Ishikawa (cell line): Measurements from ENCODE around the gene NME2.

ENCODE experiments used
- CEBPB ChIP-seq: IDR thresholded peaks from 2 replicates; pipeline ENCODE4 v1.6.1; 2012
- CREB1 ChIP-seq: IDR thresholded peaks from 2 replicates; pipeline ENCODE4 v1.6.1; 2012; ENCODE audit warnings: low read depth
- EGR1 ChIP-seq: IDR thresholded peaks from 2 replicates; pipeline ENCODE4 v1.6.1; 2012
- EP300 ChIP-seq: IDR thresholded peaks from 2 replicates; pipeline ENCODE4 v1.6.1; 2012; ENCODE audit warnings: borderline replicate concordance
- FOXM1 ChIP-seq: IDR thresholded peaks from 2 replicates; pipeline ENCODE4 v1.6.1; 2012; ENCODE audit warnings: low read depth, borderline replicate concordance
- MAX ChIP-seq: IDR thresholded peaks from 2 replicates; pipeline ENCODE4 v1.6.1; 2012
- NFIC ChIP-seq: IDR thresholded peaks from 2 replicates; pipeline ENCODE4 v1.6.1; 2012
- RAD21 ChIP-seq: IDR thresholded peaks from 2 replicates; pipeline ENCODE4 v1.6.1; 2012; ENCODE audit warnings: low read depth
- REST ChIP-seq: IDR thresholded peaks from 2 replicates; pipeline ENCODE4 v1.6.1; 2012; ENCODE audit warnings: low read depth, mild to moderate bottlenecking
- TAF1 ChIP-seq: IDR thresholded peaks from 2 replicates; pipeline ENCODE4 v1.6.1; 2012; ENCODE audit warnings: low read depth, mild to moderate bottlenecking
- TCF12 ChIP-seq: IDR thresholded peaks from 2 replicates; pipeline ENCODE4 v1.6.1; 2012; ENCODE audit warnings: low read depth
- TEAD4 ChIP-seq: IDR thresholded peaks from 2 replicates; pipeline ENCODE4 v1.6.1; 2012
- USF1 ChIP-seq: IDR thresholded peaks from 2 replicates; pipeline ENCODE4 v1.6.1; 2012
- YY1 ChIP-seq: IDR thresholded peaks from 2 replicates; pipeline ENCODE4 v1.6.1; 2012; ENCODE audit warnings: low read depth
- ZBTB7A ChIP-seq: IDR thresholded peaks from 2 replicates; pipeline ENCODE4 v1.6.1; 2012; ENCODE audit warnings: low read depth

The NME2 gene

GRCh38 chr17:51165680-51166197, 472 bp upstream of the NME2 start:
- TF ChIP-seq EP300 (no peak), TAF1 (no peak), RAD21 (no peak), ZBTB7A (no peak), CREB1 (no peak), TCF12 (no peak), YY1 (no peak), TEAD4 (no peak), EGR1 (no peak), MAX (no peak), FOXM1 (no peak), NFIC (no peak), REST (no peak), CEBPB (no peak), USF1 (no peak)

GRCh38 chr17:51166987-51167931, 1.0 kb downstream of the NME2 start:
- TF ChIP-seq YY1: no peak
- TF ChIP-seq EGR1: no peak
- peak; percentile 99 for TF ChIP-seq ZBTB7A
- TF ChIP-seq TAF1: 0 out of 2 replicates have a peak, but pooled peaks have one; percentile 18
- peak; percentile 31; the same call in 1 of the 2 replicates for TF ChIP-seq EP300

GRCh38 chr17:51169340-51169739, 3.1 kb downstream of the NME2 start:
- TF ChIP-seq FOXM1: no peak
- no peak for TF ChIP-seq YY1
- TF ChIP-seq TCF12: no peak
- TF ChIP-seq ZBTB7A: no peak
- no peak for TF ChIP-seq MAX
- TF ChIP-seq USF1: no peak
- TF ChIP-seq CREB1: no peak
- TF ChIP-seq REST: no peak
- TF ChIP-seq TEAD4: no peak
- no peak for TF ChIP-seq EGR1
- no peak for TF ChIP-seq CEBPB

GRCh38 chr17:51170736-51171135, 4.5 kb downstream of the NME2 start:
- TF ChIP-seq TEAD4 (no peak), EP300 (no peak), USF1 (no peak), ZBTB7A (no peak), NFIC (no peak), CEBPB (no peak), EGR1 (no peak), REST (no peak), CREB1 (no peak), TCF12 (no peak), TAF1 (no peak), RAD21 (no peak), YY1 (no peak), MAX (no peak), FOXM1 (no peak)
